IPS DF 6.9 (cell line): ENCODE measurements around the gene PHYKPL.
"Not testable (repeated sequence)": the region's sequence is repeated elsewhere in the genome, so short reads cannot be mapped to it uniquely, and the experiment has no call there.

ENCODE experiments used
- DNase-seq: peaks from one replicate; pipeline ENCODE4 v3.0.0-alpha.2; 2013; ENCODE audit warnings: low read depth, low spot score
- H3K27ac ChIP-seq: one replicate; pipeline ENCODE4 v1.5.1; 2013; ENCODE audit warnings: low read length, control low read depth
- H3K27me3 ChIP-seq: 2 replicates; pipeline ENCODE4 v1.6.1; 2013; ENCODE audit warnings: mild to moderate bottlenecking, low read length; ENCODE audit not compliant: control insufficient read depth, insufficient read depth
- H3K36me3 ChIP-seq: 2 replicates; pipeline ENCODE4 v1.6.1; 2013; ENCODE audit warnings: low read length; ENCODE audit not compliant: control insufficient read depth, insufficient read depth
- H3K4me1 ChIP-seq: 2 replicates; pipeline ENCODE4 v1.6.1; 2013; ENCODE audit warnings: low read length; ENCODE audit not compliant: control insufficient read depth, insufficient read depth
- H3K4me3 ChIP-seq: 2 replicates; pipeline ENCODE4 v1.5.1; 2013; ENCODE audit warnings: mild to moderate bottlenecking, low read length
- H3K9me3 ChIP-seq: 2 replicates; pipeline ENCODE4 v1.6.1; 2013; ENCODE audit warnings: low read length, inconsistent platforms; ENCODE audit not compliant: control insufficient read depth, insufficient read depth
- WGBS: extraction: QIAGEN DNeasy Blood & Tissue Kit; methylation state at CpG from one replicate; pipeline ENCODE4 v1.1.7; 2013; ENCODE audit warnings: mixed read lengths, missing lambda C conversion rate; ENCODE audit not compliant: insufficient read length, insufficient coverage; 5-methylcytosine and 5-hydroxymethylcytosine counted together

Gene PHYKPL

GRCh38 chr5:178201221-178201926, 31.2 kb downstream of the PHYKPL start:
- peaks cover 2% of the 10 kb centered on the region; the same call in 1 of the 2 replicates for H3K36me3 ChIP-seq
- WGBS, result no CpG with 5 or more reads among the region's 14 CpGs
- no peaks in the 10 kb centered on the region for H3K9me3 ChIP-seq
- H3K27me3 ChIP-seq, result no peaks in the 10 kb centered on the region
- no peak overlapping the region for H3K4me3 ChIP-seq
- DNase-seq, result no peak
- no peaks in the 10 kb centered on the region for H3K4me1 ChIP-seq
- no peak overlapping the region for H3K27ac ChIP-seq

GRCh38 chr5:178199581-178200434, 32.8 kb downstream of the PHYKPL start:
- Histone ChIP-seq H3K9me3 (no peaks in the 10 kb centered on the region), H3K27me3 (no peaks in the 10 kb centered on the region), H3K4me1 (no peaks in the 10 kb centered on the region), H3K36me3 (no peaks in the 10 kb centered on the region), H3K27ac (no peak overlapping the region), H3K4me3 (no peak overlapping the region)
- no peak for DNase-seq
- no CpG with 5 or more reads among the region's 12 CpGs for WGBS

- Histone ChIP-seq H3K27ac (no peak overlapping the region), H3K4me1 (no peaks in the 10 kb centered on the region)
- DNase-seq, result no peak
Measured at GRCh38 chr5:178198706-178199105, 33.9 kb downstream of the PHYKPL start.

GRCh38 chr5:178198151-178198550, 34.5 kb downstream of the PHYKPL start:
- not testable (repeated sequence) for H3K27me3 ChIP-seq, H3K4me3 ChIP-seq, DNase-seq, H3K9me3 ChIP-seq, H3K4me1 ChIP-seq, H3K27ac ChIP-seq, H3K36me3 ChIP-seq
- no CpG with 5 or more reads among the region's 11 CpGs for WGBS

More at GRCh38 chr5:178198706-178199105, 33.9 kb downstream of the PHYKPL start:
- H3K9me3 ChIP-seq, result no peaks in the 10 kb centered on the region
- no CpG with 5 or more reads among the region's 11 CpGs for WGBS
- H3K36me3 ChIP-seq, result no peaks in the 10 kb centered on the region
- no peak overlapping the region for H3K4me3 ChIP-seq
- H3K27me3 ChIP-seq, result no peaks in the 10 kb centered on the region

GRCh38 chr5:178196986-178197385, 35.6 kb downstream of the PHYKPL start:
- Histone ChIP-seq H3K4me3 (no peak overlapping the region), H3K27me3 (no peaks in the 10 kb centered on the region), H3K4me1 (no peaks in the 10 kb centered on the region), H3K36me3 (no peaks in the 10 kb centered on the region), H3K9me3 (no peaks in the 10 kb centered on the region), H3K27ac (no peak overlapping the region)
- WGBS, result no CpG with 5 or more reads among the region's 8 CpGs
- no peak for DNase-seq

GRCh38 chr5:178196281-178196812, 36.3 kb downstream of the PHYKPL start:
- H3K4me1 ChIP-seq, result no peaks in the 10 kb centered on the region
- no peaks in the 10 kb centered on the region for H3K27me3 ChIP-seq
- H3K27ac ChIP-seq, result no peak overlapping the region
- no peak overlapping the region for H3K4me3 ChIP-seq
- no peaks in the 10 kb centered on the region for H3K36me3 ChIP-seq
- DNase-seq, result no peak
- H3K9me3 ChIP-seq, result no peaks in the 10 kb centered on the region
- no CpG with 5 or more reads among the region's 7 CpGs for WGBS

GRCh38 chr5:178194026-178194425, 38.6 kb downstream of the PHYKPL start:
- H3K9me3 ChIP-seq, result no peaks in the 10 kb centered on the region
- H3K36me3 ChIP-seq, result no peaks in the 10 kb centered on the region
- H3K27me3 ChIP-seq, result no peaks in the 10 kb centered on the region
- no peak overlapping the region for H3K4me3 ChIP-seq
- DNase-seq, result no peak
- H3K4me1 ChIP-seq, result no peaks in the 10 kb centered on the region
- no peak overlapping the region for H3K27ac ChIP-seq
- no CpG with 5 or more reads among the region's 7 CpGs for WGBS

- no peaks in the 10 kb centered on the region for H3K9me3 ChIP-seq
- DNase-seq, result no peak
- H3K4me3 ChIP-seq, result no peak overlapping the region
- no peak overlapping the region for H3K27ac ChIP-seq
- no CpG with 5 or more reads among the region's 8 CpGs for WGBS
- H3K36me3 ChIP-seq, result no peaks in the 10 kb centered on the region
- no peaks in the 10 kb centered on the region for H3K27me3 ChIP-seq
- no peaks in the 10 kb centered on the region for H3K4me1 ChIP-seq
Measured at GRCh38 chr5:178193251-178193809, 39.3 kb downstream of the PHYKPL start.

- WGBS, result no CpG with 5 or more reads among the region's 7 CpGs
- Histone ChIP-seq H3K27me3 (no peaks in the 10 kb centered on the region), H3K27ac (no peak overlapping the region), H3K9me3 (no peaks in the 10 kb centered on the region), H3K4me3 (no peak overlapping the region), H3K36me3 (no peaks in the 10 kb centered on the region), H3K4me1 (no peaks in the 10 kb centered on the region)
- no peak for DNase-seq
Measured at GRCh38 chr5:178192787-178193186, 39.8 kb downstream of the PHYKPL start.

- H3K4me3 ChIP-seq, result no peak overlapping the region
- H3K4me1 ChIP-seq, result no peaks in the 10 kb centered on the region
- no CpG with 5 or more reads among the region's 2 CpGs for WGBS
- no peak overlapping the region for H3K27ac ChIP-seq
- no peaks in the 10 kb centered on the region for H3K36me3 ChIP-seq
- no peak for DNase-seq
- no peaks in the 10 kb centered on the region for H3K9me3 ChIP-seq
- H3K27me3 ChIP-seq, result no peaks in the 10 kb centered on the region
Measured at GRCh38 chr5:178192244-178192643, 40.4 kb downstream of the PHYKPL start.
